Progenitor cell of endocrine pancreas (in vitro differentiated cells): Measurements from ENCODE around the gene ITPK1. TPM values are rescaled to one million over a fixed set of nuclear protein-coding genes. Genes with fewer than 3 reads are reported as not detected.

ENCODE experiments used
- DNase-seq: peaks from one replicate; pipeline ENCODE4 v3.0.0; 2021; ENCODE audit warnings: low spot score; ENCODE audit not compliant: unreplicated experiment
- H3K27ac Mint-ChIP-seq: 2 replicates; pipeline ENCODE4 v1.8.0; 2021; ENCODE audit warnings: mild to moderate bottlenecking, moderate library complexity, mixed read lengths
- H3K27me3 Mint-ChIP-seq: 2 replicates; pipeline ENCODE4 v1.8.0; 2021; ENCODE audit warnings: mixed read lengths
- H3K36me3 Mint-ChIP-seq: 2 replicates; pipeline ENCODE4 v1.8.0; 2022; ENCODE audit warnings: mixed read lengths; ENCODE audit not compliant: insufficient read depth
- H3K4me1 Mint-ChIP-seq: 2 replicates; pipeline ENCODE4 v1.8.0; 2021; ENCODE audit warnings: low read depth, mixed read lengths
- H3K4me3 Mint-ChIP-seq: 2 replicates; pipeline ENCODE4 v1.8.0; 2021; ENCODE audit warnings: low read depth, mild to moderate bottlenecking, moderate library complexity, mixed read lengths
- H3K9me3 Mint-ChIP-seq: 2 replicates; pipeline ENCODE4 v1.8.0; 2021; ENCODE audit warnings: low read depth, mixed read lengths
- CTCF ChIP-seq: fragments of 200-600 bp; sonication (generic); IDR thresholded peaks from one replicate; pipeline ENCODE4 v1.5.0; 2021; ENCODE audit warnings: antibody characterized with exemption, mild to moderate bottlenecking; ENCODE audit not compliant: unreplicated experiment
- total RNA-seq: library from RNA; stranded (reverse); gene quantifications from 2 replicates; pipeline ENCODE4 v1.2.1, GENCODE V29; 2021

The ITPK1 gene
- total RNA-seq, 1 donor from 2014 or later: 72.0 TPM

- H3K27me3 Mint-ChIP-seq: no peaks in the 10 kb centered on the region
- H3K36me3 Mint-ChIP-seq: no peaks in the 10 kb centered on the region
- H3K27ac Mint-ChIP-seq: no peak overlapping the region
- TF ChIP-seq CTCF: no peak
- DNase-seq: no peak
- no peaks in the 10 kb centered on the region for H3K9me3 Mint-ChIP-seq
- H3K4me3 Mint-ChIP-seq: no peak overlapping the region
- H3K4me1 Mint-ChIP-seq: peaks cover 12% of the 10 kb centered on the region
Measured at GRCh38 chr14:93005838-93006237, 109.9 kb downstream of the ITPK1 start.

- H3K4me1 Mint-ChIP-seq: peaks cover 8% of the 10 kb centered on the region
- TF ChIP-seq CTCF: no peak
- no peak for DNase-seq
- no peaks in the 10 kb centered on the region for H3K27me3 Mint-ChIP-seq
- no peak overlapping the region for H3K27ac Mint-ChIP-seq
- no peaks in the 10 kb centered on the region for H3K9me3 Mint-ChIP-seq
- H3K36me3 Mint-ChIP-seq: no peaks in the 10 kb centered on the region
- H3K4me3 Mint-ChIP-seq: no peak overlapping the region
Measured at GRCh38 chr14:93005135-93005813, 110.5 kb downstream of the ITPK1 start.

GRCh38 chr14:93004699-93005082, 111.0 kb downstream of the ITPK1 start:
- TF ChIP-seq CTCF: no peak
- Mint-ChIP-seq H3K9me3 (no peaks in the 10 kb centered on the region), H3K4me3 (no peak overlapping the region), H3K36me3 (no peaks in the 10 kb centered on the region), H3K27me3 (no peaks in the 10 kb centered on the region), H3K27ac (peak overlapping the region; percentile 27), H3K4me1 (peaks cover 5% of the 10 kb centered on the region)
- no peak for DNase-seq

- Mint-ChIP-seq H3K27ac (peak overlapping the region; percentile 62), H3K9me3 (no peaks in the 10 kb centered on the region), H3K27me3 (no peaks in the 10 kb centered on the region), H3K4me3 (no peak overlapping the region), H3K36me3 (no peaks in the 10 kb centered on the region), H3K4me1 (peaks cover 3% of the 10 kb centered on the region)
- TF ChIP-seq CTCF: no peak
- no peak for DNase-seq
Measured at GRCh38 chr14:93003945-93004698, 111.6 kb downstream of the ITPK1 start.

GRCh38 chr14:93002851-93003298, 112.8 kb downstream of the ITPK1 start:
- H3K27ac Mint-ChIP-seq: no peak overlapping the region
- H3K36me3 Mint-ChIP-seq: no peaks in the 10 kb centered on the region
- no peaks in the 10 kb centered on the region for H3K9me3 Mint-ChIP-seq

More at GRCh38 chr14:93002851-93003298, 112.8 kb downstream of the ITPK1 start:
- no peak overlapping the region for H3K4me3 Mint-ChIP-seq
- no peak for DNase-seq
- H3K27me3 Mint-ChIP-seq: no peaks in the 10 kb centered on the region
- TF ChIP-seq CTCF: no peak
- no peaks in the 10 kb centered on the region for H3K4me1 Mint-ChIP-seq
